B cell (primary cell): Measurements from ENCODE around the gene CECR2. TPM values are rescaled to one million over a fixed set of nuclear protein-coding genes. Genes with fewer than 3 reads are reported as not detected.

ENCODE experiments used
- ATAC-seq: fragments of 200-7000 bp; cut with Tn5 transposase; one replicate; pipeline ENCODE4 v1.10.0; 2021; ENCODE audit warnings: low read depth, mild to moderate bottlenecking, moderate number of reproducible peaks, moderate library complexity
- CTCF ChIA-PET: fragments of 350-600 bp; sonication (Branson Sonifier 250); formaldehyde crosslinking; loops from one replicate; lab custom pipeline; 2021; ENCODE audit warnings: antibody characterized with exemption, inconsistent platforms; lab: Charles Lee
- POLR2A ChIA-PET: fragments of 350-600 bp; sonication (Branson Sonifier 250); formaldehyde crosslinking; loops from one replicate; lab custom pipeline; 2021; ENCODE audit warnings: antibody characterized with exemption; lab: Charles Lee
- DNase-seq: peaks from one replicate; pipeline ENCODE4 v3.0.0; 2013
- H2AFZ ChIP-seq: 2 replicates; pipeline ENCODE4 v1.6.1; 2012; ENCODE audit warnings: mild to moderate bottlenecking, low read depth, low read length; ENCODE audit not compliant: insufficient read depth, poor library complexity, severe bottlenecking
- H3K27ac ChIP-seq, 2 donors: 1 replicate in 1 of 2; 2 replicates in 1 of 2; pipeline ENCODE4 v1.5.1; 2012 to 2013; ENCODE audit warnings: low read length in 2 of 2, mild to moderate bottlenecking in 2 of 2, moderate library complexity in 1 of 2
- H3K27me3 ChIP-seq, 4 experiments: fragments of 200-600 bp in 1 of 4; sonication (generic) in 1 of 4; replicated peaks in 1 of 4; 1 replicate in 2 of 4; 2 replicates in 2 of 4; pipeline versions ENCODE4 v1.6.1 to v1.7.0; 2013 to 2016; ENCODE audit warnings: low read length in 3 of 4, mild to moderate bottlenecking in 2 of 4, mixed read lengths in 1 of 4, moderate library complexity in 1 of 4; ENCODE audit not compliant: insufficient read depth in 4 of 4, control insufficient read depth in 3 of 4; ENCODE audit errors: control extremely low read depth in 1 of 4
- H3K36me3 ChIP-seq, 2 experiments: replicated peaks in 1 of 2; 1 replicate in 1 of 2; 2 replicates in 1 of 2; pipeline versions ENCODE4 v1.6.1 to v1.7.1; 2013; ENCODE audit warnings: low read length in 1 of 2; ENCODE audit not compliant: insufficient read depth in 2 of 2, control insufficient read depth in 1 of 2; ENCODE audit errors: control extremely low read depth in 1 of 2, extremely low read depth in 1 of 2
- H3K4me1 ChIP-seq, 2 donors: fragments of 200-600 bp in 1 of 2; sonication (generic) in 1 of 2; 1 replicate in 1 of 2; 2 replicates in 1 of 2; pipeline versions ENCODE4 v1.5.1 to v1.6.1; 2013 to 2017; ENCODE audit warnings: low read length in 2 of 2; ENCODE audit not compliant: control insufficient read depth in 2 of 2, insufficient read depth in 2 of 2
- H3K4me2 ChIP-seq: replicated peaks from 2 replicates; pipeline ENCODE3; 2012; ENCODE audit warnings: mild to moderate bottlenecking, low read depth, low read length; ENCODE audit not compliant: poor library complexity, severe bottlenecking
- H3K4me3 ChIP-seq, 5 experiments: fragments of 200-600 bp in 1 of 5; sonication (generic) in 1 of 5; 1 replicate in 3 of 5; 2 replicates in 2 of 5; pipeline versions ENCODE4 v1.5.1 to v1.7.0; 2011 to 2016; ENCODE audit warnings: low read length in 4 of 5, mild to moderate bottlenecking in 4 of 5, low read depth in 2 of 5, control low read depth in 1 of 5, moderate library complexity in 1 of 5; ENCODE audit not compliant: insufficient read depth in 1 of 5; ENCODE audit errors: control extremely low read depth in 1 of 5, extremely low read depth in 1 of 5
- H3K79me2 ChIP-seq: fragments of 200-600 bp; sonication (generic); one replicate; pipeline ENCODE4 v1.6.0; 2016; ENCODE audit warnings: low read length; ENCODE audit not compliant: control insufficient read depth, insufficient read depth
- H3K9ac ChIP-seq: fragments of 200-600 bp; sonication (generic); 2 replicates; pipeline ENCODE4 v1.6.1; 2017; ENCODE audit warnings: mild to moderate bottlenecking, low read length, moderate library complexity
- H3K9me3 ChIP-seq, 3 donors: one replicate each; pipeline versions ENCODE4 v1.6.1 to v1.7.1; 2013; ENCODE audit warnings: low read length in 2 of 3; ENCODE audit not compliant: control insufficient read depth in 2 of 3, insufficient read depth in 1 of 3; ENCODE audit errors: control extremely low read depth in 1 of 3
- H4K20me1 ChIP-seq: 2 replicates; pipeline ENCODE4 v1.6.0; 2012; ENCODE audit warnings: mild to moderate bottlenecking, low read length; ENCODE audit not compliant: insufficient read depth, control insufficient read depth, poor library complexity, severe bottlenecking
- H3K27ac Mint-ChIP-seq: one replicate; pipeline ENCODE4 v1.8.0; 2021; ENCODE audit warnings: mixed read lengths
- H3K27me3 Mint-ChIP-seq: one replicate; pipeline ENCODE4 v1.8.0; 2021; ENCODE audit warnings: mixed read lengths
- H3K4me1 Mint-ChIP-seq: one replicate; pipeline ENCODE4 v1.8.0; 2021; ENCODE audit warnings: mixed read lengths
- H3K4me3 Mint-ChIP-seq: one replicate; pipeline ENCODE4 v1.8.0; 2021; ENCODE audit warnings: mixed read lengths
- H3K9me3 Mint-ChIP-seq: one replicate; pipeline ENCODE4 v1.8.0; 2022; ENCODE audit warnings: mixed read lengths; ENCODE audit not compliant: insufficient read depth
- EZH2 ChIP-seq: IDR thresholded peaks from 2 replicates; pipeline ENCODE4 v1.6.1; 2012; ENCODE audit warnings: borderline replicate concordance, low read depth, mild to moderate bottlenecking, moderate library complexity, low read length; ENCODE audit not compliant: insufficient read depth, poor library complexity, severe bottlenecking
- WGBS: methylation state at CpG from one replicate; pipeline ENCODE4 v1.1.5; 2013; ENCODE audit warnings: missing lambda C conversion rate; ENCODE audit not compliant: insufficient coverage; 5-methylcytosine and 5-hydroxymethylcytosine counted together
- intact Hi-C: fragments of 100-400 bp; cut with micrococcal nuclease; formaldehyde crosslinking; loops from one replicate; pipeline ENCODE4 v1.10.0; 2022
- polyA plus RNA-seq: library from polyadenylated mRNA; depleted of rRNA; stranded (reverse); fragments of >200 nt; gene quantifications from 2 replicates; pipeline ENCODE4 v1.2.3, GENCODE V29; 2012
- total RNA-seq, 2 donors: library from RNA; stranded (reverse); fragments of 120-200 nt in 1 of 2; gene quantifications; 1 replicate in 1 of 2; 2 replicates in 1 of 2; pipeline versions ENCODE4 v1.2.3 to v1.2.4, GENCODE V29; 2013 to 2022
- TF ChIP-seq, protein P1 (sequence below): fragments of 200-600 bp; IDR thresholded peaks from one replicate; pipeline ENCODE4 v1.8.0; 2022; ENCODE audit warnings: antibody characterized with exemption, mild to moderate bottlenecking

Gene CECR2
- total and polyA plus RNA-seq, 2 donors (not counting 1 experiment from before 2014, with no cell fraction given), result 0.13 to 6.6 TPM

DNA sequence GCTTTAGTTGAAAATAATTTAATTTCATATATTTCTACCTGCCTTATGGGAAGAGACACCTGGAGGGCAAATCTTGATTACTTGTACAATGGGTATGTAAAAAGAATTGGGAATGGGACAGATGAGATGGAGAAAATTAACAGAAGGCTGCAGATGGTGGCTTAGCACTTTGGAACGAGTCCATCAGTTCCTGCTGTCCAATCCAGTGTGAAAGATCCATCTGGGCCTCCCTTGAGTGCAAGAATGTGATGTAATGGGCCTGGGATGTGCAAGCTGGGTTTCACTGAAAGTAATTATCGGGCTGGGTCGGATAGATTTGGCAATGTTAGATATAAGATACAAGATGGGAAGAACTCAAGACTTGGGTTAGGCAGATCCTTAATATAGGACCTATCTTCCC is 42.0 kb downstream of the CECR2 start:
- Histone ChIP-seq H3K36me3 (no peaks in the 10 kb centered on the region), H2AFZ (no peak overlapping the region), H3K4me2 (no peak overlapping the region), H3K27ac (no peak overlapping the region), H3K9me3 (no peaks in the 10 kb centered on the region), H3K79me2 (peaks cover 2% of the 10 kb centered on the region), H3K4me1 (no peaks in the 10 kb centered on the region), H3K4me3 (no peak overlapping the region), H3K27me3 (no peaks in the 10 kb centered on the region), H4K20me1 (no peaks in the 10 kb centered on the region), H3K9ac (no peak overlapping the region)
- ATAC-seq, result no peak
- WGBS, result 78% methylated on average over 1 of the region's 3 CpGs
- POLR2A ChIA-PET, result no interaction called here
- Mint-ChIP-seq H3K4me1 (no peaks in the 10 kb centered on the region), H3K9me3 (no peaks in the 10 kb centered on the region), H3K27me3 (no peaks in the 10 kb centered on the region), H3K27ac (no peak overlapping the region), H3K4me3 (no peak overlapping the region)
- DNase-seq, result no peak
- CTCF ChIA-PET, result interaction anchor here (1.5 kb wide), 1 partner anchor 90 kb away, joined by 4 read pairs; no protein-coding TSS in a partner anchor
- TF ChIP-seq, protein P1, sequence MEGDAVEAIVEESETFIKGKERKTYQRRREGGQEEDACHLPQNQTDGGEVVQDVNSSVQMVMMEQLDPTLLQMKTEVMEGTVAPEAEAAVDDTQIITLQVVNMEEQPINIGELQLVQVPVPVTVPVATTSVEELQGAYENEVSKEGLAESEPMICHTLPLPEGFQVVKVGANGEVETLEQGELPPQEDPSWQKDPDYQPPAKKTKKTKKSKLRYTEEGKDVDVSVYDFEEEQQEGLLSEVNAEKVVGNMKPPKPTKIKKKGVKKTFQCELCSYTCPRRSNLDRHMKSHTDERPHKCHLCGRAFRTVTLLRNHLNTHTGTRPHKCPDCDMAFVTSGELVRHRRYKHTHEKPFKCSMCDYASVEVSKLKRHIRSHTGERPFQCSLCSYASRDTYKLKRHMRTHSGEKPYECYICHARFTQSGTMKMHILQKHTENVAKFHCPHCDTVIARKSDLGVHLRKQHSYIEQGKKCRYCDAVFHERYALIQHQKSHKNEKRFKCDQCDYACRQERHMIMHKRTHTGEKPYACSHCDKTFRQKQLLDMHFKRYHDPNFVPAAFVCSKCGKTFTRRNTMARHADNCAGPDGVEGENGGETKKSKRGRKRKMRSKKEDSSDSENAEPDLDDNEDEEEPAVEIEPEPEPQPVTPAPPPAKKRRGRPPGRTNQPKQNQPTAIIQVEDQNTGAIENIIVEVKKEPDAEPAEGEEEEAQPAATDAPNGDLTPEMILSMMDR, result no peak
- no peak for TF ChIP-seq EZH2
- intact Hi-C loops, result no loop called here

DNA sequence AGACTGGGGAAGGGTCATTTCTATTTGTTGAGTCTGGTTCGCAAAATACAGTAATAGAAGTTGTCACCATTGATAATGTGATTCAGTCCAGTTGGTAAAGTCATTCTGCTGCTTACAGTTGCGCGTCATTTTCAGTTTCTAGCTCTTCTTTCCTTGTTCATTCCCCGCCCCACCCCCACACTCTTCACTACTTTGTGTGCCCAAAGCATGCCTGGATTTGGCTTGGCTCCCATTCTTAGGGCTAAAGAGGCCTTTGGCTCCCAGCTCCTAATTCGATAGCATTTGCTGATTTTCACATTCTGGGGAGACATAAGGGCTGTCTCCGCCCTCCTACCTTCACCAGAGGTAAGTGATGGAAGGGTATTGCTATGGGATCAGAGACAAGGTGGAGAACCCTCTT is 43.0 kb downstream of the CECR2 start:
- no peak overlapping the region for H2AFZ ChIP-seq
- no peaks in the 10 kb centered on the region for H3K36me3 ChIP-seq
- no peak overlapping the region for H3K4me3 ChIP-seq
- no peaks in the 10 kb centered on the region for H4K20me1 ChIP-seq
- 97% methylated on average over 5 of the region's 6 CpGs for WGBS
- no peak overlapping the region for H3K4me2 ChIP-seq
- POLR2A ChIA-PET, result no interaction called here
- CTCF ChIA-PET, result interaction anchor here (1.5 kb wide), 1 partner anchor 89 kb away, joined by 4 read pairs; no protein-coding TSS in a partner anchor
- no peak overlapping the region for H3K27ac ChIP-seq
- DNase-seq, result no peak
- H3K27me3 ChIP-seq, result no peaks in the 10 kb centered on the region
- Mint-ChIP-seq H3K4me1 (no peaks in the 10 kb centered on the region), H3K27me3 (no peaks in the 10 kb centered on the region), H3K4me3 (no peak overlapping the region), H3K9me3 (no peaks in the 10 kb centered on the region), H3K27ac (no peak overlapping the region)
- ATAC-seq, result no peak
- intact Hi-C loops, result no loop called here
- peaks cover 2% of the 10 kb centered on the region for H3K79me2 ChIP-seq
- no peaks in the 10 kb centered on the region for H3K9me3 ChIP-seq
- H3K4me1 ChIP-seq, result no peaks in the 10 kb centered on the region
- H3K9ac ChIP-seq, result no peak overlapping the region
- TF ChIP-seq EZH2, result no peak
- TF ChIP-seq, protein P1, result no peak
